ENCODE data around the gene MYL6B.
A peak's percentile ranks its signal among the peaks of the same experiment; 100 is the strongest.

DNA sequence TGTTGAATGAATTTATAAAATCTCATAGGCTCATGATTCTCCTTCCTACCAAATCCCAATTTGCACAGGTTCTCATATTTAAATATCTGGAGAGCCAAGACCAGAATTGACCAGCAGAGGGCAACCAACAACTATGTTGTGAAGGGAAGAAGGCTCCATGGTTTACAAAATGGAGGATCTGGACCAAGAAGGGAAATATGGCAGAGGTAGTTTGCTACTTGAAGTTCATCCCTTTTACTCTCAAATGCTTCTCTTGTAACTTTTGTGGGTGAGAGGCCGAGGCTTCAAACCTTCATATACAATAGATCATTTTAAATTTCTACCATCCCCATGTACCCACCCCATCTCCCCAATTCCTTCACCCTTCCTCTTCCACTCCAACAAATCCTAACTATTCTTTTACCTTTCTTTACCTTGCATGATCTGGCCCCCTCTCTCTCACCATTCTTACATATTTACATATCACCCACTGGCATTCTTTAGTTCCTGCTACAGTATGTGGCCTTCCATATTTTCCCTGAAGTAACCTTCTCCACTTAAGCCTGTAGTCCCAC lies 40.7 kb downstream of the MYL6B start:
- TF ChIP-seq CTCF (IDR thresholded peaks at IDR 0.05) (peak; percentile 76 to 86 (median 80)), POLR2A (IDR thresholded peaks at IDR 0.05) (no peak), POLR2AphosphoS5 (IDR thresholded peaks at IDR 0.05) (peak in 1 of 3 donors; percentile 21)

Measured in breast epithelium (tissue), 3 donors.